T-helper 1 cell treated with Interleukin-12 subunit alpha and Interleukin-12 subunit beta and Interleukin-4 antibody, amounts not matched to agents 30 ng/mL and 1 ng/mL, for 36 hours (primary cell): ENCODE data around the gene IL17D. TPM values are rescaled to one million over a fixed set of nuclear protein-coding genes. Genes with fewer than 3 reads are reported as not detected.
"Not testable (repeated sequence)": the region's sequence is repeated elsewhere in the genome, so short reads cannot be mapped to it uniquely, and the experiment has no call there.

ENCODE experiments used
- intact Hi-C: fragments of 100-400 bp; cut with micrococcal nuclease; formaldehyde crosslinking; loops from one replicate; pipeline ENCODE4 v1.15.1; 2024
- total RNA-seq: library from RNA; stranded (reverse); gene quantifications from 2 replicates; pipeline ENCODE4 v1.2.3, GENCODE V29; 2022

The IL17D gene
- total RNA-seq, result not detected in 2 replicates

DNA sequence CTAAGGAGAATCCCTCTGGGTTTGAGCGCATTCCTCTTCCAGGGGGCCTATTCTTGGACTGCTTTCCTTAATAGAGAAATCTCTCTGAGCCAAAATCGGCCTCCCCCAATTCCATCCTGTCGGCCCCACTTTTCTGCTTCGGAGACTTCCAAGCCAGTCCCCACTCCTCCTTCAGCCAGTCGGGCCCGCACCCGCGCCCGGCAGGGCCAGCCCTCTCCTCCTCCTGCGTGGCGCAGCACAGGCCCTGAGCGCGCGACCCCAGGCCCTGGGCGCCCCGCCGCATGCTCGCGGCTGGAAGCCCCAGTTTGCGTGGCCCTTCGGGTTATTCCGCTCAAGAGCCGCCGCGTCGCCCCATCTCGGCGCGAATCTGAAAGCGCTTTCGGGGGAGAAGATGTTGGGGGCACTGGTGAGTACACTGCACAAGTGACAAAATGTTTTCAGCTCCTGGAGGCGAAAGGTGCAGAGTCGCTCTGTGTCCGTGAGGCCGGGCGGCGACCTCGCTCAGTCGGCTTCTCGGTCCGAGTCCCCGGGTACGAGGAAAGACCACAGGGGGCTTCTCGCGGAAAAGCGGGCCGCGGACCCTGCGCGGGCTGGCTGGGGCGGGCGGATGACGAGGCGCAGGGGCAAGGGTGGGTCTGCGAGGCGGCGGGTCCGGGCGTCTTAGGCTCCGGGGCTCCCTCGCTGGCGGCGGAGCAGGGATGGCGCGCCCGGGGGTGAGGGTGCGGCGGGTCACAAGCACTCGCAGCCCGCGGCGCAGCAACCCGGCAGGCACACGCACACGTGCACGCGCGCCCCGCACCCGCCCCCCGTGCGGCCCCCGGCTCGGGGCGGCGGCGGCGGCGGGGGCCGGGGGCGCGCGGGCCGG is at the start of gene IL17D:
TSS of gene IL17D (plus strand) at position 785 of the 865 bp plus-strand sequence. CDS start 303 bp downstream, outside the sequence.
- intact Hi-C loops, result loop anchor here (2.0 to 10.0 kb wide), 6 partner anchors 126 to 774 kb away; partner anchors contain the start of gene ZDHHC20

GRCh38 chr13:20654156-20654555 is 49.3 kb upstream of the IL17D start:
- intact Hi-C loops, result no loop called here

DNA sequence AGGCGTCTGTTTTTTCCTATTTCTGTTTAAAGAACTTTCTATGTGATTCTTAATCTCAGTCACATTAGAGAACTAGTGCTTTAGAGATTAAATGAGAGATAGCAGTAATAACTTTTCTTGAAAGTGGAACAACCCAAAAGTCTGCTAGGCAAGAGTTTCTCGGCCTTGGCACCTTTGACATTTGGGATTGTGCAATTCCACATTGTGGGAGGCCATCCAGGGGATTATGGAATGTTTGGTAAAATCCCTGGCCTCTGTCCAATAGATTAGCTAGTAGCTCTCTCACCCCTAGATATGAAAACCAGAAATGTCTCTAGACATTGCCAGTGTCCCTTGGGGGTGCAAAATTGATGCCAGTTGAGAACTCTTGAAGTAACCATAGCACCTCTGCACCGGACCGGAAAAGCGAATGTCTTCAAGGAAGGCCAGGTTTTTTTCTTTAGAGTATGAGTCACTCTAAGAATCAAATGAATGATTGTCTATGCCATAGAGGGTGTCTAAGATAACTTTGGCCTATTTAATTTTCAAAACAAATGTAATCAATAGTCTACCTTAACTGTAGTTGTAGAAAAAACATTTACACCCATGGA is 45.0 kb upstream of the IL17D start:
- intact Hi-C loops, result no loop called here

- intact Hi-C loops, result no loop called here
Measured at GRCh38 chr13:20664351-20664750, 39.1 kb upstream of the IL17D start.

DNA sequence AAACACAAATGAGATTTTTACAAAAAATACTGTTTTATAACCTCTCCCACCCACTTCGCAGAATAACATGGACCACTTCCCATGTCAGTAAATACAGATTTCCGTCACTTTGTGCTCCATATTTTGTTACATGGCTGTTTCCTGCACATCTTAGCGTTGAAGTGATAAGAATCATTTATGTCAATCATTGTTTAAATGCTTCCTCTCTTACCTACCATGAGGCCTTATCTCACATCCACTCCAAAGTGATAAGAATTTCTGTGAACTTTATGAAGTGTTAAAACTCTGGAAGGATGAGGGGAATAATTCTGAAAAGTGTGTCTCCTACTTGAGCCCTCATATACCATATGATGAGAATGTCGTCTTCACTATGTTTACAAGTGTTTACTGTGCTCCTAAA is 36.6 kb upstream of the IL17D start:
- intact Hi-C loops, result no loop called here

DNA sequence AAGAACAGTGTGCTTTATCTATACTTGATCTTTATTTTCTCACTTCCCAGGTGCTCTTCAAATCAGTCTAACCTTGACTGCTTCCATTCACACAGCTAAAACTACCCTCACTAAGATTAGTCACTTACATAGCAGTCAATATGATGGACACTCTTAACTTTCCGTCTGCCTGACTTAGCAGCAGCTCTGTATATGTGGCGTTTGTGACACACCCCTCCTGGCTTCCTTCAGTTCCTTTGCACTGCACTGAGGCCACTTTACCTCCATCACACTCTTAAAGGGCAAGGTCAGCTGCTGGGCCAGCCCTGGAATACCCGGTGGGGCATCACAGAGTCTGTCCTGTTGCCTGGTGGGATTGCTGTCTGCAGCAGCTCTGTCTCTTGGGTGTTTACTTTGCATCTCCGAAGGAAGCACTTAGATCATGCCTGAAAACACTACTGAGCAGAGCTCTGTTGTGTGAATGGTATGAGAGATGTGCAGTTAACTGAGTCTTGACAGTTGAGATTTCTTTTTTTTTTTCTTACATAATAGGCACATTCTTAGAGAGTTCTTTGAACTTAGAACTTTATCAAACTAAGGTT is 35.6 kb upstream of the IL17D start:
- intact Hi-C loops, result no loop called here

GRCh38 chr13:20669162-20669561 is 34.3 kb upstream of the IL17D start:
- intact Hi-C loops, result no loop called here

DNA sequence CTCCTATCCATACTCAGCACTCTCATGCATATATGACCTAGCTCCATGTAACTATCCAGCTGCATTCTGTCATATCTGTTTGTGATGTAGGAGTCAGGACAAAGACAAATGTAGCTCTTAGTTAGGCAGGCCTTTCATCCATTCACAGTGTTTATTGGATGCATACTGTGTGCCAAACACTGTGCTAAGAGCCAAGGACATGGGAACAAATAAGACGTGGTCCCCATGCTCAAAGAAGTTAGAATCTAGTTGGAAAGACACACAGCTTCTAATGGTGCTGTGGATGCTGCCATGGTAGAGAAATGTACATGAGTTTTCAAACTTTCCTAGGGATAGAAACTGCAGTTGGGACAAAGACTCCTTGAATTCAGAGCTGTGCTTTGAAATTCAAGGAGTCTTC is 31.7 kb upstream of the IL17D start:
- intact Hi-C loops, result no loop called here

GRCh38 chr13:20672772-20673171 is 30.7 kb upstream of the IL17D start:
- intact Hi-C loops, result no loop called here

DNA sequence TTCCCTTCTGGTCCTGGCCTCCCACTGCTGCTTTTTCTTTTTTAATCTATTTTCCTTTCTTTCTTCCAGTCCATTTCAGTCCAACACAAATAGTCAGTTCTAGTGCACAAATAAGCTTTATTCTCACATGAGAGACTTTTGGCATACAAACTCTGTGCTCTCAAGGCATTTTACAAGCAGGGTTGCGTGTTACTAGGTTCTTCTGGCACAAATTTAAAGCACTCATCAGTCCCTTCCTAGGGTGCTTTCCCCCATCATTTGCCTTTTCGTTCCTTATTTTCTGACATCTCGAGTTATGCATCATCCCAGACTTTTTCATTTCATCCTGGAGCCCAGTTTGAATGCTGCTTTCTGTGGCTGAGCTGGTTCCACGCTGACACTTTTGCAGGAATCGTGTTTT is 29.8 kb upstream of the IL17D start:
- intact Hi-C loops, result no loop called here

- intact Hi-C loops, result no loop called here
Measured at GRCh38 chr13:20676213-20676612, 27.3 kb upstream of the IL17D start.

- intact Hi-C loops, result not testable (repeated sequence)
Measured at GRCh38 chr13:20678606-20679005, 24.9 kb upstream of the IL17D start.

DNA sequence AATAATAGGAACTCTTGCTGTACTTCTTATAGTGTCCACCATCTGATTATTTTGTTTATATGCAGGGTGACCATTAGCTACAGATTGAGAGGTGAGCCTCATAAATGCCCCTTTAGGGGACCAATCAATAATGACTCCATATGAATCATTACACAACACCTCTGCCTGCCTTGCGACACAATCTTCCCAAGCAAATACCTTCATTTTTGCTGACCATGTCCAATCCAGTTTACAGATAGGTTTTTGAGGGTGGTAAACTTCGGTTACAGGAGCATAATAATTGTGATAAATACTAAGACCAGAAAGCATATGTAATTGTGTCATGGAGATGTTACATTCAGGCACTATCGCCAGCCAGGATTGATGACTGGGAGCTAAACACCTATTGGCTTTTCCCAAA is 23.6 kb upstream of the IL17D start:
- intact Hi-C loops, result no loop called here

DNA sequence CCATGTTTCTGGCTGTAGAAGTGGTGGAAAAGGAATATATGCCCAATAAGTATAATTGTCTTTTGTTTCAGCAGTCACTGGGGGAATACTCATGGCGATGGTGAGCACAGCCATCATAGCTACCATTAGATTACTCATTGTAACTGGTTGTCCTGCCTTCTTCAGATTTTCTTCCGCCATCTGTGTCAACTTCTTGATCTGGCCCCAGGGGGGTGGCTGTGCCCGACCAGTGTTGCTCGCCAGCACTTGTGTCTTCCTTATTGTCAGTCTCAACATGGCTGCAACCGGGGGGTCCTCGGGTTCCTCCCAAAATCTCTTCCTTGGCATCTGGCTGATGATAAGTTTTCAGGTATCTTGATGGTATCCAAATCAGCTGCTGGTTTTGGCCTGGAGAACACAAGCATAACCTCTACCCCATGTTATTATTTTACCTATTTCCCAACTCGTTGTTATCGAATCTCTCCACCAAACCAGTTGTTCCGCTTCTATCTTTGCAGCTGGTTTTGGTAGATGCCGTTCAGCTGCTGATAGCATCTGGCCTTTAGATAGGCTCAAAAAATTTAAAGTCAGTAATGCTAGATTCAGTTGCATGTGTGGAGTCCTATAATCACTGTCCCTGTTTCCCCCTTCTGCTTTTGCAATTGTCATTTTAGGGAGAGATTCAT is 23.0 kb upstream of the IL17D start:
- intact Hi-C loops, result no loop called here

GRCh38 chr13:20681481-20681880 is 22.0 kb upstream of the IL17D start:
- intact Hi-C loops, result not testable (repeated sequence)

GRCh38 chr13:20682061-20682460 is 21.4 kb upstream of the IL17D start:
- intact Hi-C loops, result no loop called here

- intact Hi-C loops, result no loop called here
Measured at GRCh38 chr13:20684041-20684440, 19.5 kb upstream of the IL17D start.

DNA sequence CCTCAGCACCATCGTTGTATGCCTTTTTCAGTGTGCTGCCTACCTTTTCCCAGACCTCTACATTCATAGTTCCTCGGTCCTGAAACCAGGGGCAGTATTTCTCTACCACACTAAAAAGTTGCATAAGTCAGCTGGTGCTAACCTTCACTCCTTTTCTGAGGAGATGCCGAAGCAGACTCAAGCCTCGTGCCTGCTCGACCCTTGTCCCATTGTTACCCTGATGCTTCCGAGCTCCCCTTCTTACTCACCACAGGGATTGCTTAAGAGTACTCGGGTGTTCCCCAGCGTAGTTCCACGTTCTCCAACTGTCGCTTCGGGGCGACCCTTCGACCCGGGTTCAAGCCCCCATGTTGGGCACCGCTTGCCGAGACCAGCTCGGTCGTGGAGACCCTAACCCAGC is 19.0 kb upstream of the IL17D start:
- intact Hi-C loops, result no loop called here

DNA sequence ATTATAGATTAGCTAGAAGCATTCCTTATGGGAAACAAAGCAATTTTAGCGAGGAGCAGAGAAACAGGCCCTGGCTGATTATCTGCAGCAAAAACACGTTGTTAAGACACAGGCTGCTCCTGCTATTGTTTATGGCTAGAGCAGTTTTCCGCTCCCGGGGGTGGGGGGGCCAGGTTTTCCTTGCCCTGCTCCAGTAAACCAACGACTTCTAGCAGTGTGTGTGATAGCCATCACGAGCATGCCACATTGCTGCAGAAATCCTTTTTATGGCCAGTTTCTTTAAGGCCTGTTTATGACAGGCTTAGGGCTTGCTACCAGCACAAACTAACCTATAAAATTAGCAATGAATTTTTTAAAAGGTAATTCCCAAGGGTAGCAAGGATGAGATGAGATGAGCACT is 18.4 kb upstream of the IL17D start:
- intact Hi-C loops, result no loop called here

- intact Hi-C loops, result no loop called here
Measured at GRCh38 chr13:20686167-20686566, 17.3 kb upstream of the IL17D start.

DNA sequence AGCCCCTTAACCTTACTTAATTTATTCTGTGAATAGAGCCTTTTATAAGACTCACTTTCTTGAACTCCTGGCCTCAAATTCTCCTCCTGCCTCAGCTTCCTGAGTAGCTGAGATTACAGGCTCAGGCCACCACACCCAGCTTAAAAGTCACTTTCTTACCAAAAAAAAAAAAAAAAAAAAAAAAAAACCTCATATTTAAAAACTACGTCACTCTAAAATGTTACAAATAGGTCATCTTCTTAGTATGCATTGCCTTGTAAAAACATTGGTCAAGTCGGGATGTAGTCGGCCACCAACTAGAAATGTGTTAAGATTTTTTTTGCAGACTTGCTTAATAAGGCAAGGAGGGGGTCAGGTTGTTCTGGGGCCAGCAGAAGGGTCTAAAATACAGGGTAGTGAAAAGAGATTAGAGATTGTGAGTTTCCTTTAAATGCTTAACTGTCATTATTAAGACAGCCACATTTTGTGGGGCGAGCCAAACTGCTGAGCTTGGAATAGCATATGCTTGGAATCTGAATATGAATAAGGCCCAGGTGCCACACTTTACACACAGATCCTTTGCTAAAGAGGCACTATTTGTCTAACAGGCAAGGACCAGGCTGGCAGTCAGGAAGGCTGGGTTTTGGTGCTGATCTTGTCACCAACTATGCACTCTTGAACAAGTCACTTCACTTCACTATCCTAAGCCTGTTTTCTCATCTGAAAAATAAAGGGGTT is 16.5 kb upstream of the IL17D start:
- intact Hi-C loops, result no loop called here
